Stimulated activated CD8-positive, alpha-beta memory T cell treated with anti-CD3 and anti-CD28 coated beads, Interleukin-15, amount 100 ng/mL, for 24 hours (primary cell): ENCODE data around the gene CNTNAP4.

ENCODE experiments used
- DNase-seq: peaks from one replicate; pipeline ENCODE4 v3.0.0-alpha.2; 2020; ENCODE audit warnings: low read depth

CNTNAP4 gene

GRCh38 chr16:76276745-76277438, at the start of gene CNTNAP4:
CNTNAP4 (plus strand) TSS chr16:76277401; CDS start chr16:76277663, 262 bp downstream.
- DNase-seq: no peak

- DNase-seq: no peak
Measured at GRCh38 chr16:76228546-76229146, 48.6 kb upstream of the CNTNAP4 start.

GRCh38 chr16:76232704-76233103, 44.5 kb upstream of the CNTNAP4 start:
- DNase-seq: no peak

- no peak for DNase-seq
Measured at GRCh38 chr16:76235025-76235424, 42.2 kb upstream of the CNTNAP4 start.

GRCh38 chr16:76235426-76235825, 41.8 kb upstream of the CNTNAP4 start:
- no peak for DNase-seq

- DNase-seq: no peak
Measured at GRCh38 chr16:76237471-76237870, 39.7 kb upstream of the CNTNAP4 start.

- no peak for DNase-seq
Measured at GRCh38 chr16:76241755-76242154, 35.4 kb upstream of the CNTNAP4 start.

GRCh38 chr16:76243620-76244019, 33.6 kb upstream of the CNTNAP4 start:
- DNase-seq: no peak

- DNase-seq: no peak
Measured at GRCh38 chr16:76246587-76246986, 30.6 kb upstream of the CNTNAP4 start.

- no peak for DNase-seq
Measured at GRCh38 chr16:76265434-76266045, 11.7 kb upstream of the CNTNAP4 start.

GRCh38 chr16:76268824-76269223, 8.4 kb upstream of the CNTNAP4 start:
- no peak for DNase-seq

- DNase-seq: no peak
Measured at GRCh38 chr16:76277460-76278030, 344 bp downstream of the CNTNAP4 start.

GRCh38 chr16:76278086-76278485, 885 bp downstream of the CNTNAP4 start:
- no peak for DNase-seq

GRCh38 chr16:76278980-76279379, 1.8 kb downstream of the CNTNAP4 start:
- DNase-seq: no peak

GRCh38 chr16:76280421-76281215, 3.4 kb downstream of the CNTNAP4 start:
- DNase-seq: no peak

GRCh38 chr16:76287466-76287865, 10.3 kb downstream of the CNTNAP4 start:
- DNase-seq: no peak

GRCh38 chr16:76292218-76292617, 15.0 kb downstream of the CNTNAP4 start:
- no peak for DNase-seq

GRCh38 chr16:76293980-76294379, 16.8 kb downstream of the CNTNAP4 start:
- no peak for DNase-seq

GRCh38 chr16:76294396-76295214, 17.4 kb downstream of the CNTNAP4 start:
- no peak for DNase-seq

GRCh38 chr16:76297941-76298340, 20.7 kb downstream of the CNTNAP4 start:
- no peak for DNase-seq

GRCh38 chr16:76303637-76304314, 26.6 kb downstream of the CNTNAP4 start:
- no peak for DNase-seq
